Esophagus squamous epithelium (tissue), 5 donors: ENCODE measurements around the gene RNF223. TPM values are rescaled to one million over a fixed set of nuclear protein-coding genes. Genes with fewer than 3 reads are reported as not detected.

Source experiments
- DNase-seq: peaks from one replicate; lab custom pipeline; 2025; lab: John Stamatoyannopoulos, UW
- H3K27ac ChIP-seq, 4 donors: fragments of 200-600 bp; sonication (generic); one replicate each; pipeline ENCODE4 v1.5.1; 2016 to 2019; ENCODE audit warnings: mild to moderate bottlenecking in 1 of 4
- H3K27me3 ChIP-seq, 4 donors: fragments of 200-600 bp; sonication (generic); 1 replicate in 3 of 4; 2 replicates in 1 of 4; pipeline versions ENCODE4 v1.5.1 to v1.6.0; 2017 to 2021; ENCODE audit warnings: antibody characterized with exemption in 1 of 4
- H3K36me3 ChIP-seq, 3 donors: fragments of 200-600 bp; sonication (generic); one replicate each; pipeline ENCODE4 v1.5.1; 2016 to 2019
- H3K4me1 ChIP-seq, 3 donors: fragments of 200-600 bp; sonication (generic); one replicate each; pipeline ENCODE4 v1.5.1; 2017 to 2019
- H3K4me3 ChIP-seq, 4 donors: fragments of 200-600 bp; sonication (generic); 1 replicate in 3 of 4; 2 replicates in 1 of 4; pipeline ENCODE4 v1.5.1; 2016 to 2019; ENCODE audit warnings: mild to moderate bottlenecking in 2 of 4, moderate library complexity in 1 of 4
- H3K9me3 ChIP-seq, 3 donors: fragments of 200-600 bp; sonication (generic); one replicate each; pipeline ENCODE4 v1.5.1; 2016 to 2019
- CTCF ChIP-seq, 6 experiments: fragments of 450-650 bp in 4 of 6; fragments of 200-600 bp in 2 of 6; sonication (generic) in 2 of 6; IDR thresholded peaks; one replicate each; pipeline ENCODE4 v1.5.1; 2016 to 2019; ENCODE audit warnings: antibody characterized with exemption in 6 of 6, mild to moderate bottlenecking in 4 of 6, moderate library complexity in 4 of 6
- POLR2A ChIP-seq, 4 donors: fragments of 450-650 bp; IDR thresholded peaks; one replicate each; pipeline ENCODE4 v1.6.1; 2017; ENCODE audit warnings: antibody characterized with exemption in 4 of 4, mild to moderate bottlenecking in 4 of 4, moderate library complexity in 3 of 4
- WGBS, 2 donors: methylation state at CpG; one replicate each; pipeline ENCODE4 v1.1.5; 2018; 5-methylcytosine and 5-hydroxymethylcytosine counted together
- intact Hi-C: fragments of 100-400 bp; cut with DNase I; formaldehyde crosslinking; loops from one replicate; pipeline ENCODE4 v1.15.0; 2022
- total RNA-seq, 4 donors: library from RNA; depleted of rRNA; stranded (reverse); fragments of >200 nt; gene quantifications; one replicate each; pipeline ENCODE4 v1.1.0, GENCODE V29; 2016
- donor health status: DM: yes; HTN: yes; CAD: no.

RNF223 gene
- total RNA-seq, 4 donors from 2014 or later = 11.8 to 25.3 (median 12.3) TPM

GRCh38 chr1:1042835-1043234, 31.3 kb downstream of the RNF223 start:
- Histone ChIP-seq H3K27me3 (peaks cover 0 to 24% (median 0%) of the 10 kb centered on the region in 4 donors), H3K36me3 (peaks cover 0 to 54% (median 8%) of the 10 kb centered on the region in 3 donors), H3K4me1 (peaks cover 14 to 26% (median 15%) of the 10 kb centered on the region in 3 donors), H3K4me3 (no peak overlapping the region), H3K27ac (no peak overlapping the region), H3K9me3 (no peaks in the 10 kb centered on the region)
- no peak for DNase-seq
- WGBS, 2 donors = 76 to 100% methylated on average over 2 to 3 of the region's 10 CpGs
- intact Hi-C loops = no loop called here
- TF ChIP-seq POLR2A (IDR thresholded peaks at IDR 0.05) (no peak), CTCF (IDR thresholded peaks at IDR 0.05) (no peak)

GRCh38 chr1:1041873-1042272, 32.2 kb downstream of the RNF223 start:
- Histone ChIP-seq H3K27me3 (peaks cover 0 to 33% (median 0%) of the 10 kb centered on the region in 4 donors), H3K4me3 (no peak overlapping the region), H3K27ac (no peak overlapping the region), H3K4me1 (peaks cover 15 to 35% (median 18%) of the 10 kb centered on the region in 3 donors), H3K9me3 (no peaks in the 10 kb centered on the region), H3K36me3 (peaks cover 0 to 44% (median 0%) of the 10 kb centered on the region in 3 donors)
- DNase-seq = no peak
- intact Hi-C loops = no loop called here
- no peak for TF ChIP-seq POLR2A (IDR thresholded peaks at IDR 0.05)
- TF ChIP-seq CTCF (IDR thresholded peaks at IDR 0.05) = no peak
- WGBS, 2 donors = no CpG with 5 or more reads among the region's 25 CpGs

GRCh38 chr1:1041092-1041523, 33.0 kb downstream of the RNF223 start:
- peaks cover 0 to 37% (median 0%) of the 10 kb centered on the region in 3 donors for H3K36me3 ChIP-seq
- no peak overlapping the region for H3K27ac ChIP-seq
- peaks cover 15 to 41% (median 18%) of the 10 kb centered on the region in 3 donors for H3K4me1 ChIP-seq
- no peaks in the 10 kb centered on the region for H3K9me3 ChIP-seq
- peak overlapping the region in 2 of 4 donors; percentile 9 to 67 for H3K4me3 ChIP-seq
- no peak for TF ChIP-seq CTCF (IDR thresholded peaks at IDR 0.05)
- no peak for TF ChIP-seq POLR2A (IDR thresholded peaks at IDR 0.05)
- WGBS, 2 donors = 86% methylated on average over 17 of the region's 60 CpGs; no CpG with 5 or more reads in 1 of the 2 donors
- peaks cover 0 to 39% (median 0%) of the 10 kb centered on the region in 4 donors for H3K27me3 ChIP-seq
- intact Hi-C loops = no loop called here
- no peak for DNase-seq

GRCh38 chr1:1040004-1040991, 33.8 kb downstream of the RNF223 start:
- H3K27ac ChIP-seq = no peak overlapping the region
- no peaks in the 10 kb centered on the region for H3K9me3 ChIP-seq
- no peak for DNase-seq
- H3K36me3 ChIP-seq = peaks cover 0 to 33% (median 0%) of the 10 kb centered on the region in 3 donors
- TF ChIP-seq CTCF (IDR thresholded peaks at IDR 0.05) (peak in 2 of 6 experiments; percentile 12 to 41), POLR2A (IDR thresholded peaks at IDR 0.05) (peak in 1 of 4 donors; percentile 23)
- H3K27me3 ChIP-seq = peaks cover 0 to 44% (median 0%) of the 10 kb centered on the region in 4 donors
- 14 to 17% methylated on average over 2 of the region's 99 CpGs for WGBS, 2 donors
- H3K4me3 ChIP-seq = peak overlapping the region; percentile 20 to 67 (median 42)
- H3K4me1 ChIP-seq = peaks cover 15 to 41% (median 18%) of the 10 kb centered on the region in 3 donors
- intact Hi-C loops = no loop called here
